Muscle layer of colon (tissue), 2 donors: ENCODE results near the gene IZUMO2.

Experiments
- H3K27ac ChIP-seq: one replicate; pipeline ENCODE4 v1.7.0; 2013; ENCODE audit warnings: low read depth, mild to moderate bottlenecking, low read length, moderate library complexity
- H3K27me3 ChIP-seq, 2 donors: one replicate each; pipeline ENCODE4 v1.7.0; 2013; ENCODE audit warnings: low read length in 2 of 2, mild to moderate bottlenecking in 2 of 2; ENCODE audit not compliant: insufficient read depth in 2 of 2, control insufficient read depth in 1 of 2
- H3K36me3 ChIP-seq: one replicate; pipeline ENCODE4 v1.7.0; 2013; ENCODE audit warnings: mild to moderate bottlenecking, low read length; ENCODE audit not compliant: insufficient read depth
- H3K4me1 ChIP-seq: one replicate; pipeline ENCODE4 v1.7.0; 2013; ENCODE audit warnings: mild to moderate bottlenecking, low read length; ENCODE audit not compliant: insufficient read depth
- H3K4me3 ChIP-seq, 2 donors: one replicate each; pipeline ENCODE4 v1.7.0; 2013; ENCODE audit warnings: low read length in 2 of 2, low read depth in 1 of 2, mild to moderate bottlenecking in 1 of 2, moderate library complexity in 1 of 2
- H3K9ac ChIP-seq: one replicate; pipeline ENCODE4 v1.7.0; 2013; ENCODE audit warnings: low read length
- H3K9me3 ChIP-seq: one replicate; pipeline ENCODE4 v1.7.0; 2013; ENCODE audit warnings: mild to moderate bottlenecking, low read length
- donor health status: abdominal sarcoma.
- donor health status: Adenocarcinoma of cecum.

The IZUMO2 gene

DNA sequence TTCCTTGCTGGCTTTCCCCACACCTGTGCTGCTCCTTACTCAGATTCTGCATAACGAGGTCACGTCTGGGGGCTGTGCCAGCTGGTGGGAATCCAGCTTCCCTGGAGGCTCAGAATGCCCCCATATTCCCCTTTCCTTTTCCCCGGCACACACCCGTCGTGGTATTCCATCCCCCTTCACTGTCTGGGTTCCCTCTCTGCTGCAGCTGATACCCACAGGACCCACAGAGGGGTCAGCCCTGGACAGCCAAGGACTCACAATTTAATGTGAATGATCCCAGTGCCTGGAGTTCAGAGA is 36.1 kb upstream of the IZUMO2 start:
- no peak overlapping the region for H3K4me3 ChIP-seq

DNA sequence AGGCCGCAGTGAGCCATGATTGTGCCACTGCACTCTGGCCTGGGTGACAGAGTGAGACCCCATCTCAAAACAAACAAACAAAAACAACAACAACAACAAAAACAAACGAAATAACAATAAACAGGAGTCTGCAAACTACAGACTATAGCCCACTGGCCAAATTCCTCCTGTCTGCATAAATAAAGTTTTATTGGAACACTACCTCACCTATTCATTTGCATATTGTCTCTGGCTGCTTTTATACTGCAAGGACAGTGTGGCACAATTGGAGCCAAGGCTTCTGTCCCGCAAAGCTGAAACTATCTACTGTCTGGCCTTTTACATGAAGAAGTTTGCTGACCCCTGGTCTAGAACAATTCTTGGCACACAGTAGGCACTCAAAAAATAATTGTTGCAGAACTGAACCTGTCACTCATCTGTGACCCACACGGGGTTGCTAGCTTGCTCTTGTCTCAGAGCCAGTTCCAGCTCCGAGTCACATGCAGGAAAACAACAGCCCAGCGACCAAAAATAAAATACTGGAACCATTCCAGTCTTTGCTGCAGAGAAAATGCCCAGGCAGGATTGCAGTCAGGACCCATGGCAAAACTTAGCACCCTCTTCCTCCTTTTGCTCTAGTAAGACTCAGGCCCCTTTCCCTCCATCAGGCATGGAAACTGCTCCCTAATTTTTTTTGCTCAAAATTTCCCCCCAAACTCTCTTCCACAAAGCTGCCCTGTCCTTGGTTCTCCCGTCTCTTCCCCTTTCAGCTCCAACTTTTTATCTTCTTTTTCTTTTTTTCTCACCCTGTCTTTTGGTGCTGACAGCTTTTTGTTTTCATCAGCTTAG is 35.6 kb upstream of the IZUMO2 start:
- H3K9ac ChIP-seq = no peak overlapping the region
- no peak overlapping the region for H3K27ac ChIP-seq
- no peaks in the 10 kb centered on the region for H3K36me3 ChIP-seq
- no peaks in the 10 kb centered on the region for H3K4me1 ChIP-seq
- peaks cover 16 to 38% of the 10 kb centered on the region in 2 donors for H3K27me3 ChIP-seq
- no peaks in the 10 kb centered on the region for H3K9me3 ChIP-seq
- H3K4me3 ChIP-seq = no peak overlapping the region

More for the DNA sequence above, 36.1 kb upstream of the IZUMO2 start:
- Histone ChIP-seq H3K27me3 (peaks cover 18 to 43% of the 10 kb centered on the region in 2 donors), H3K4me1 (no peaks in the 10 kb centered on the region), H3K9ac (no peak overlapping the region), H3K36me3 (no peaks in the 10 kb centered on the region), H3K27ac (no peak overlapping the region), H3K9me3 (no peaks in the 10 kb centered on the region)

DNA sequence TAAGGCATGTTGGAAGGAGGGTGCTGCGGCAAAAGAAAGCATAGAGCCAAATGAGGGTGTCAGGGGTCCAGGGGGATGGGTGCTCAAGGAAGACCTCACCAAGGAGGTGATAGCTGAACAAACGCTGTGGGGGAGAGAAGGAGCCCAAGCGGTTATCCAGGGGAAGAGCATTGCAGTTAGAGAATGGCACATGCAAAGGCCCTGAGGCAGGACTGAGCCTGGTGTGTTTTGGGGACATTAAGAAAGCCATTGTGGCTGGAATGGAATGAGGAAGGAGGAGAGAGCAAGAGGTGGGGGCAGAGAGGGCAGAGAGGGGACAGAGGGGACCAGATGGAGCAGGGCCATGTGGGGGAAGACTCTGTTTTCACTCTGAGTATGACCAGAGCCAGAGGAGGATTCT is 34.3 kb upstream of the IZUMO2 start:
- no peak overlapping the region for H3K4me3 ChIP-seq
- H3K9ac ChIP-seq = no peak overlapping the region
- no peaks in the 10 kb centered on the region for H3K36me3 ChIP-seq
- H3K9me3 ChIP-seq = no peaks in the 10 kb centered on the region
- H3K27ac ChIP-seq = no peak overlapping the region
- no peaks in the 10 kb centered on the region for H3K4me1 ChIP-seq
- peaks cover 8 to 25% of the 10 kb centered on the region in 2 donors for H3K27me3 ChIP-seq

DNA sequence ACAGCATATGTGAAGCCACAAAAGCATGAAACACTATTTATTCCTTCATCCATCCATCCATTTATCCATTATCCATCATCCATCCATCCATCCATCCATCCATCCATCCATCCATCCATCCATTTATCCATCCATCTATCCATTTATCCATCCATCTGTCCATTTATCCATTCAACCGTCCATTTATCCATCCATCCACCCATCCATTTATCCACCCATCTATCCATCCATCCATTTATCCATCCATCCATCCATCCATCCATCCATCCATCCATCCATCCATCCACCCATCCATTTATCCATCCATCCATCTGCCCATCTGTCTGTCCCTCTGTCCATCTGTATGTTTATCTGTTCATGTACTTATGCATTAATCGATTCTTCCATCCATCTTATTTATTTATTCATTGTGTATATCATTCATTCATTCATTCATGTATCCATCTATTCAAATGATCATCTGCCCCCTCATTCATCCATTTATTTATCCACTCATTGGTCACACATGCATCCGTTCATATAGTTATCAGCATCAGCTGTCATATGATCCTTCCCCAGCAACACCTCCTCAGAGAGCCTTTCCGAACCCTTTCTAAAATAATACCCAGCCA is 33.3 kb upstream of the IZUMO2 start:
- Histone ChIP-seq H3K9ac (no peak overlapping the region), H3K27ac (no peak overlapping the region), H3K4me3 (no peak overlapping the region), H3K27me3 (peaks cover 0 to 21% of the 10 kb centered on the region in 2 donors), H3K4me1 (no peaks in the 10 kb centered on the region), H3K9me3 (no peaks in the 10 kb centered on the region), H3K36me3 (no peaks in the 10 kb centered on the region)

DNA sequence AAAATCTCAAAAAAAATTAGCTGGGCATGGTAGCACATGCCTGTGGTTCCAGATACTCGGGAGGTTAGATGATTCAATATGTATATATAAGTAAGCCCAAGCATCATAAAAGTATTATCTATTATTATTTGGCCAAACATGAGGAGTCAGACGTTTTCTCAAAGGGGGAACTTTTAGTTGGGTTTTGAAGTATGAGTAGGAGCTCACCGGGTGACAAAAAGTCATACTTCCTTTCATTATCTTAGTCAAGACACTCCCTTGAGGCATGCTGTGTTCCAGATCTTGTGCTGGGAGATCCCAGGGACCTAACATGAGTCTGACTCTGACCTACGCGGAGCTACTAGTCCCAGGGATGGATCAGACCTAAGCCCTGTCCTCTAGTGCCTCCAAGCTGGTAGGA is 32.1 kb upstream of the IZUMO2 start:
- peaks cover 0 to 15% of the 10 kb centered on the region in 2 donors for H3K27me3 ChIP-seq
- no peaks in the 10 kb centered on the region for H3K9me3 ChIP-seq
- H3K4me1 ChIP-seq = no peaks in the 10 kb centered on the region
- no peaks in the 10 kb centered on the region for H3K36me3 ChIP-seq
- H3K4me3 ChIP-seq = no peak overlapping the region
- no peak overlapping the region for H3K27ac ChIP-seq
- H3K9ac ChIP-seq = no peak overlapping the region

DNA sequence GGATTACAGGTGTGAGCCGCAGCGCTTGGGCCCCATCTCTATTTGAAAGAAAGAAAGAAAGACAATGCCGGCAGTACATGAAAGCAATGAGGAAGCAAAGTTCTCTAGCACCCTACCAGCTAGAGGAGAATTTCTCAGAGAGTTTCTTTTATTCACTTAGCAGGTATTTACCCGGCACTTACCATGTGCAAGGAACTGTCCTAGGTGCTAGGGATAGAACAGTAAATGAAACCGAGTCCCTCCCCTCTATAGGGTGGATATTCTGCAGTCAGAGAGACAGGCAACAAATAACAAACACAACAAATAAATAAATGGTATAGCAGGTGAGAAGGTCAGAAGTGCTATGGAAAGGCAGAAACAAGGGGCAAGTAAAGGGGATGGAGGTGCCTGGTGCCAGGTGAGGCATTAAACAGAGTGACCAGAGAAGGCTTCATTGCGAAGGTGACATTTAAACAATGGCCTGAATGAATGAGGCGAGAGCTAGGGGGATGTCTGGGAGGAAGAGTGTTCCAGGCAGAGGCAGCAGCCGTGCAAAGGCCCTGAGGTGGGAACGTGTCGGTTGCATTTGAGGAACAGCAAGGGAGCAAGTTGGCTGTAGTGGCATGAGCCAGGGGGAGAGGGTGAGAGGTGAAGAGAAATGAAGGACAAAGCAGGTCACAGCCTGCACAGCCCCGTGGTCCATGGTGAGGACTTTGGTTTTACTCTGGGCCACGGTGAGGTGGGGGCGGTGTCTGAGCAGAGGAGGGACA is 29.6 kb upstream of the IZUMO2 start:
- H3K36me3 ChIP-seq = no peaks in the 10 kb centered on the region
- H3K27me3 ChIP-seq = peaks cover 0 to 15% of the 10 kb centered on the region in 2 donors

DNA sequence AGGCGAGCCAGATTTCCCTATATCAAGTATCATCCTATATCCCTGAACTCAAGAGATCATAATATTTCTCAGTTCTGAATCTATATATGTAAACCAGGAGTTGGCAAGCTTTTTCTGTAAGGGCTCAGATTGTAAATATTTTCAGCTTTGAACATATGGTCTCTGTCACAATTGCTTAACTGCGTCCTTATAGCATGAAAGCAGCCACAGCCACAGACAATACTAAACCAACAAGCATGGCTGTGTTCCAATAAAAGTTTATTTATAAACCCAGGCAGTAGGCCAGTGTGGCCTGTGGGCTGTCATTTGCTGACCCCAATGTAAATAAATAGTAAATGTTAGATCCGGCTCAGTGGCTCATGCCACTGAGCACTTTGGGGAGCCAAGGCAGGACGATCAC is 28.1 kb upstream of the IZUMO2 start:
- H3K36me3 ChIP-seq = no peaks in the 10 kb centered on the region
- H3K4me1 ChIP-seq = no peaks in the 10 kb centered on the region
- H3K9ac ChIP-seq = no peak overlapping the region
- H3K9me3 ChIP-seq = no peaks in the 10 kb centered on the region
- no peak overlapping the region for H3K27ac ChIP-seq
- no peak overlapping the region for H3K4me3 ChIP-seq
- peaks cover 0 to 6% of the 10 kb centered on the region in 2 donors for H3K27me3 ChIP-seq

More for the DNA sequence above, 29.6 kb upstream of the IZUMO2 start:
- Histone ChIP-seq H3K4me1 (no peaks in the 10 kb centered on the region), H3K4me3 (no peak overlapping the region), H3K27ac (no peak overlapping the region), H3K9me3 (no peaks in the 10 kb centered on the region), H3K9ac (no peak overlapping the region)

DNA sequence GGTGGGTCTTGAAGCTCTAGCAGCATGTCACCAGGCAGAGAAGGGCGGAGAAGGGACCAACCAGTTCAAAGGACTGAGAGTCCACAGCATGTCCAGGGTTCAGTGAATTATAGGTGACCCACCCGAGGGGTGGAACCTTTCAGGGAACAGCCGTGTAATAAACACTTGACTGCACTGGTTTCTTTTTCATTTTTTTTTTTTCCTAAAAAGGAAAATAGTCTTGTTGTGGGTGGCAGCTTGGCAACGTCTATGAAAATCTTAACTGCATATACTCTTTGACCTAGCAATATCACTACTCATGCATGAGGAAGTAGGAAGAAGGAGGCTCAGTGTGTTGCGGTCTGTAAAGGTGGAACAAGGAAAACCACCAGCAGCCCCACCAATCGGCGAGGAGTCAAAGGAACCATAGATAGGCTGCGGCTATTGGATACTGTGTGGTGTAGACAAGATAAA is 27.4 kb upstream of the IZUMO2 start:
- Histone ChIP-seq H3K4me1 (no peaks in the 10 kb centered on the region), H3K27ac (no peak overlapping the region), H3K9ac (no peak overlapping the region), H3K9me3 (no peaks in the 10 kb centered on the region), H3K4me3 (no peak overlapping the region), H3K27me3 (peaks cover 0 to 4% of the 10 kb centered on the region in 2 donors), H3K36me3 (no peaks in the 10 kb centered on the region)

DNA sequence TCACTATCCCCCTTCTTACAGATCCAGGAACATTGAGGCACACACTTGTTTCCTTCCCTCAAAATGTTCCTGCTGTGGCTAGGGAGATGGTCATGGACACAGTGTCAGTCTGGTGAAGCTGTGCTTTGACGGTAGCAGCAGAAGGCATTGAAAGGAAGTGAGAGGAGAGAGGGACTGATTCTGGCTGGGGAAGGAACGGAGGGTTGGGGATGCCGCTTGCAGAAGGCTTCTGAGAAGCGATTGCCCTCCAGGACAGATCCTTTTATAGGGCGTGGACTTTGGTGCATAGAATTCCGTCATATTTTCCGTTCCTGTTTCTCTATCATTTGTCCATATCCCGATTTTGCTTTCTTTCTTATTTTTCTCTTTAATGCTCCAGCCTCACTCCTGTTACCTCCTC is 26.2 kb upstream of the IZUMO2 start:
- H3K4me3 ChIP-seq = no peak overlapping the region
- no peaks in the 10 kb centered on the region for H3K27me3 ChIP-seq
- no peaks in the 10 kb centered on the region for H3K4me1 ChIP-seq
- no peak overlapping the region for H3K9ac ChIP-seq
- H3K27ac ChIP-seq = no peak overlapping the region
- H3K9me3 ChIP-seq = no peaks in the 10 kb centered on the region
- no peaks in the 10 kb centered on the region for H3K36me3 ChIP-seq

DNA sequence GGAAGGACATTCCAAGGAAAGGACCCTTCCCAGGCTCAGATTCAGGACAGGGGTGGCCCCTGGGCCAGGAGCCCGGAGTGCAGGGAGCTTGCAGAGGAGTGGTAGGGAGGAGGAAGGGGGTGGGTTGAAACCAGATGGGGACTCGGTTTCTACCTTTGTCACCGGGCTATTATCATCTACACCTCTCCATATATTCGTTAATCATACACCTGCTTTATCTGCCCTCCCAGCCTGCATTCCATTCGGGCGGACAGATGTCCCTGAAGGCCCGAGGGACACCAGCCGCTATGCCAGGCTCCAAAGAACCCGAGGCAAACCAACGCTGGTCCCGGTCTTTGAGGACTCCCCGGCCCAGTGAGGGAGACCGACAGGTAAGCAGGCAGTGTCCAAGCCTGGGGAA is 24.9 kb upstream of the IZUMO2 start:
- Histone ChIP-seq H3K9ac (no peak overlapping the region), H3K27ac (no peak overlapping the region), H3K4me3 (no peak overlapping the region), H3K27me3 (no peaks in the 10 kb centered on the region), H3K36me3 (no peaks in the 10 kb centered on the region), H3K9me3 (no peaks in the 10 kb centered on the region), H3K4me1 (no peaks in the 10 kb centered on the region)

DNA sequence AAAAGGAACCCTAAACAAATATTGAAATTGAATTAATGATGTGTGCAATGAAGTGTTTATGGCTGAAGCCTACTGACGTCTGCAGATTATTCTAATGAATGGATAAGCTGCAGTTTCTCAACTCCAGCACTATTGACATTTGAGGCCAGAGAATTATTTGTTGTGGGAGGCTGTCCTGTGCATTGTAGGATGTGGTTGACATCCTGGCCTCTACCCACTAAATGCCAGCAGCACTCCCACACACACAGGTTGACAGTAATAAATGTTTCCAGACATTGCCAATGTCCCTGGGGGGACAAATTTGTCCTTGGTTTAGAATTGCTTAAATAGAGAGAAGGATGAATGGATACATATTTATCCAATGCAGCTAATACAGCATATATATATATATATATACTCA is 21.1 kb upstream of the IZUMO2 start:
- Histone ChIP-seq H3K36me3 (no peaks in the 10 kb centered on the region), H3K9ac (no peak overlapping the region), H3K4me1 (no peaks in the 10 kb centered on the region), H3K27ac (no peak overlapping the region), H3K4me3 (no peak overlapping the region), H3K27me3 (no peaks in the 10 kb centered on the region), H3K9me3 (no peaks in the 10 kb centered on the region)
